ENCODE results near the gene DMRTA1. TPM values are rescaled to one million over a fixed set of nuclear protein-coding genes. Genes with fewer than 3 reads are reported as not detected.

DMRTA1 gene
- polyA plus RNA-seq, 3 donors, result not detected

GRCh38 chr9:22463205-22463604, 16.6 kb downstream of the DMRTA1 start:
- H3K79me2 ChIP-seq (ENCODE audit: insufficient read depth, low read length), result no peaks in the 10 kb centered on the region
- H3K27me3 ChIP-seq (ENCODE audit: control insufficient read depth in 2 of 2, insufficient read depth in 2 of 2, low read length in 2 of 2), result peaks cover 0 to 3% of the 10 kb centered on the region in 2 donors
- H4K20me1 ChIP-seq (ENCODE audit: insufficient read depth, low read length), result no peaks in the 10 kb centered on the region
- Mint-ChIP-seq H3K27ac (no peak overlapping the region), H3K9me3 (no peaks in the 10 kb centered on the region), H3K4me1 (no peaks in the 10 kb centered on the region), H3K4me3 (no peak overlapping the region), H3K27me3 (ENCODE audit: low read depth in 3 of 3) (peaks cover 0 to 5% (median 3%) of the 10 kb centered on the region in 3 donors), H3K36me3 (no peaks in the 10 kb centered on the region)
- no peak overlapping the region for H3K27ac ChIP-seq (ENCODE audit: low read depth in 1 of 2, low read length in 2 of 2)
- H3K9me3 ChIP-seq (replicated peaks in 1 of 2; ENCODE audit: control insufficient read depth in 1 of 2, insufficient read depth in 1 of 2, low read length in 2 of 2), result no peaks in the 10 kb centered on the region
- WGBS (ENCODE audit: insufficient coverage), result no CpG with 5 or more reads among the region's 1 CpG
- no peak overlapping the region for H3K4me3 ChIP-seq (replicated peaks in 1 of 3; ENCODE audit: low read depth in 2 of 3, low read length in 3 of 3)
- TF ChIP-seq, protein P1, sequence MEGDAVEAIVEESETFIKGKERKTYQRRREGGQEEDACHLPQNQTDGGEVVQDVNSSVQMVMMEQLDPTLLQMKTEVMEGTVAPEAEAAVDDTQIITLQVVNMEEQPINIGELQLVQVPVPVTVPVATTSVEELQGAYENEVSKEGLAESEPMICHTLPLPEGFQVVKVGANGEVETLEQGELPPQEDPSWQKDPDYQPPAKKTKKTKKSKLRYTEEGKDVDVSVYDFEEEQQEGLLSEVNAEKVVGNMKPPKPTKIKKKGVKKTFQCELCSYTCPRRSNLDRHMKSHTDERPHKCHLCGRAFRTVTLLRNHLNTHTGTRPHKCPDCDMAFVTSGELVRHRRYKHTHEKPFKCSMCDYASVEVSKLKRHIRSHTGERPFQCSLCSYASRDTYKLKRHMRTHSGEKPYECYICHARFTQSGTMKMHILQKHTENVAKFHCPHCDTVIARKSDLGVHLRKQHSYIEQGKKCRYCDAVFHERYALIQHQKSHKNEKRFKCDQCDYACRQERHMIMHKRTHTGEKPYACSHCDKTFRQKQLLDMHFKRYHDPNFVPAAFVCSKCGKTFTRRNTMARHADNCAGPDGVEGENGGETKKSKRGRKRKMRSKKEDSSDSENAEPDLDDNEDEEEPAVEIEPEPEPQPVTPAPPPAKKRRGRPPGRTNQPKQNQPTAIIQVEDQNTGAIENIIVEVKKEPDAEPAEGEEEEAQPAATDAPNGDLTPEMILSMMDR (IDR thresholded peaks at IDR 0.05), result no peak
- intact Hi-C loops (cut with micrococcal nuclease), result no loop called here
- DNase-seq, result no peak
- no peak overlapping the region for H3K9ac ChIP-seq (ENCODE audit: insufficient read depth, low read length, poor library complexity, severe bottlenecking)
- H2AFZ ChIP-seq (ENCODE audit: insufficient read depth, low read depth, low read length, poor library complexity, severe bottlenecking), result no peak overlapping the region
- H3K4me2 ChIP-seq (replicated peaks; ENCODE audit: extremely low read depth, low read length, poor library complexity, severe bottlenecking), result no peak overlapping the region
- no peaks in the 10 kb centered on the region for H3K36me3 ChIP-seq (replicated peaks in 1 of 2; ENCODE audit: control insufficient read depth in 1 of 2, insufficient read depth in 2 of 2, low read length in 2 of 2)
- no peaks in the 10 kb centered on the region for H3K4me1 ChIP-seq (ENCODE audit: control insufficient read depth in 1 of 2, insufficient read depth in 2 of 2, low read length in 2 of 2)

GRCh38 chr9:22469928-22470544, 23.4 kb downstream of the DMRTA1 start:
- H3K4me1 Mint-ChIP-seq, result no peaks in the 10 kb centered on the region
- Histone ChIP-seq H3K9me3 (replicated peaks in 1 of 2; ENCODE audit: control insufficient read depth in 1 of 2, insufficient read depth in 1 of 2, low read length in 2 of 2) (no peaks in the 10 kb centered on the region), H3K27me3 (ENCODE audit: control insufficient read depth in 2 of 2, insufficient read depth in 2 of 2, low read length in 2 of 2) (no peaks in the 10 kb centered on the region), H3K4me1 (ENCODE audit: control insufficient read depth in 1 of 2, insufficient read depth in 2 of 2, low read length in 2 of 2) (no peaks in the 10 kb centered on the region), H3K4me2 (replicated peaks; ENCODE audit: extremely low read depth, low read length, poor library complexity, severe bottlenecking) (no peak overlapping the region), H3K4me3 (replicated peaks in 1 of 3; ENCODE audit: low read depth in 2 of 3, low read length in 3 of 3) (no peak overlapping the region), H4K20me1 (ENCODE audit: insufficient read depth, low read length) (no peaks in the 10 kb centered on the region), H3K9ac (ENCODE audit: insufficient read depth, low read length, poor library complexity, severe bottlenecking) (no peak overlapping the region), H3K36me3 (replicated peaks in 1 of 2; ENCODE audit: control insufficient read depth in 1 of 2, insufficient read depth in 2 of 2, low read length in 2 of 2) (no peaks in the 10 kb centered on the region), H3K79me2 (ENCODE audit: insufficient read depth, low read length) (no peaks in the 10 kb centered on the region), H2AFZ (ENCODE audit: insufficient read depth, low read depth, low read length, poor library complexity, severe bottlenecking) (no peak overlapping the region), H3K27ac (ENCODE audit: low read depth in 1 of 2, low read length in 2 of 2) (no peak overlapping the region)
- intact Hi-C loops (cut with micrococcal nuclease), result no loop called here
- peaks cover 0 to 2% (median 0%) of the 10 kb centered on the region in 3 donors for H3K27me3 Mint-ChIP-seq (ENCODE audit: low read depth in 3 of 3)
- 40% methylated on average over 1 of the region's 8 CpGs for WGBS (ENCODE audit: insufficient coverage)
- H3K27ac Mint-ChIP-seq, result no peak overlapping the region
- H3K4me3 Mint-ChIP-seq, result no peak overlapping the region
- no peaks in the 10 kb centered on the region for H3K9me3 Mint-ChIP-seq
- DNase-seq, result no peak
- TF ChIP-seq, protein P1 (IDR thresholded peaks at IDR 0.05), result peak; percentile 58
- no peaks in the 10 kb centered on the region for H3K36me3 Mint-ChIP-seq
